Heart left ventricle (tissue), 13 donors: Measurements from ENCODE around the gene ZNF148.

Experiments used
- POLR2A ChIP-seq, 2 donors: fragments of 450-650 bp; IDR thresholded peaks; one replicate each; pipeline ENCODE4 v1.6.1; 2017; ENCODE audit warnings: antibody characterized with exemption in 2 of 2, mild to moderate bottlenecking in 2 of 2, moderate library complexity in 2 of 2
- TF ChIP-seq, protein P1 (sequence below), 12 donors: fragments of 200-600 bp; sonication (generic) in 4 of 12; IDR thresholded peaks; one replicate each; pipeline versions ENCODE4 v1.5.0 to v1.8.0; 2018 to 2022; ENCODE audit warnings: antibody characterized with exemption in 12 of 12, mild to moderate bottlenecking in 5 of 12
- donor health status: ischemic (EF 13 %, LVEDD 7.1; RV severe dilation, severe dysfunction).
- donor health status: DM: no; HTN: yes; CAD: no.
- donor health status: DM: no; HTN: no; CAD: no.
- donor health status: ischemic (EF 25% LVEDD 6.9; RV normal size, moderate dysfunction).
- donor health status: ischemic (EF 25% LVEDD 5.7; RV mildly dilated, moderate dysfunction).
- donor health status: ischemic (EF 35%, LVEDD 5.7; RV mildly dilated, moderate dysfunction).
- donor health status: nonischemic (EF 11% LVEDD 7.7; RV severe dilation, severe dysfunction).
- donor health status: DM: yes; HTN: yes; CAD: no.
- donor health status: PGD.
- donor health status: ischemic (EF 29% LVEDD 5.4; RV normal size, mild dysfunction).
- donor health status: nonischemic (EF 23%, LVEDD 6.1; RV moderate dilation, normal function).

DNA sequence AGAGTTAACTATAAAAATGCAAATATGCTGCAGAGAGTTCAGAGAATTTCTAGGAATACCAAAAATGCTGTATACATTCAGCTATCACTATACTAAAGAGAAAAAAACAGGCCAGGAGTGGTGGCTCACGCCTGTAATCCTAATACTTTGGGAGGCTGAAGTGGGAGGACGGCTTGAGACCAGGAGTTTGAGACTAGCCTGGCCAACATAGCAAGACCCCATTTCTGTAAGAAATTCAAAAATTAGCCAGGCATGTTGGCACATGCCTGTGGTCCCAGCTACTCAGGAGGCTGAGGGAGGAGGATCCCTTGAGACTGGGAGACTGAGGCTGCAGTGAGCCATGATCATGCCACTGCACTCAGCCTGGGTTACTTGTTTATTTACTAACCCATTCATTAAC lies 87.9 kb downstream of the ZNF148 start:
- TF ChIP-seq POLR2A (IDR thresholded peaks at IDR 0.05), result no peak
- TF ChIP-seq, protein P1, sequence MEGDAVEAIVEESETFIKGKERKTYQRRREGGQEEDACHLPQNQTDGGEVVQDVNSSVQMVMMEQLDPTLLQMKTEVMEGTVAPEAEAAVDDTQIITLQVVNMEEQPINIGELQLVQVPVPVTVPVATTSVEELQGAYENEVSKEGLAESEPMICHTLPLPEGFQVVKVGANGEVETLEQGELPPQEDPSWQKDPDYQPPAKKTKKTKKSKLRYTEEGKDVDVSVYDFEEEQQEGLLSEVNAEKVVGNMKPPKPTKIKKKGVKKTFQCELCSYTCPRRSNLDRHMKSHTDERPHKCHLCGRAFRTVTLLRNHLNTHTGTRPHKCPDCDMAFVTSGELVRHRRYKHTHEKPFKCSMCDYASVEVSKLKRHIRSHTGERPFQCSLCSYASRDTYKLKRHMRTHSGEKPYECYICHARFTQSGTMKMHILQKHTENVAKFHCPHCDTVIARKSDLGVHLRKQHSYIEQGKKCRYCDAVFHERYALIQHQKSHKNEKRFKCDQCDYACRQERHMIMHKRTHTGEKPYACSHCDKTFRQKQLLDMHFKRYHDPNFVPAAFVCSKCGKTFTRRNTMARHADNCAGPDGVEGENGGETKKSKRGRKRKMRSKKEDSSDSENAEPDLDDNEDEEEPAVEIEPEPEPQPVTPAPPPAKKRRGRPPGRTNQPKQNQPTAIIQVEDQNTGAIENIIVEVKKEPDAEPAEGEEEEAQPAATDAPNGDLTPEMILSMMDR (IDR thresholded peaks at IDR 0.05), result no peak
